ENCODE measurements around the gene ADGRG4. TPM values are rescaled to one million over a fixed set of nuclear protein-coding genes. Genes with fewer than 3 reads are reported as not detected.

Gene ADGRG4
- total and polyA plus RNA-seq, 3 experiments from 2014 or later, result not detected

DNA sequence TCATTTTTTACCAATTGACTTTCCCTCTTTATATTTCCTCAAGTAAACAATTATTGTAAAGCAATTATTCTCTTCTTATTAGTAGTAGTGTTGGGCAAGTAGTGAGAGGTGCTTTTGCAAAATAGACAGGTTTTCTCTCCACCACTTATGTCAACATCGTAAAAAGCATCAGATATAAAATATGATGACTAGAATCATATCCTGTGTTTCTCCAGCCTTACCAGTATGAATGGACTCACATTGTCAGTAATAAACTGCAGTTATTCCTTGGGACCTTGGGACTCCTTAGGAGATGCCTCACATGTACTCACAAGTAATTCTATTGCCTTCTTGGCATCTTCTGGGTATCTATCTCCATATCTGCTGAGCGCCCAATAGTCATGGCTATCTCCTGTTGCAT is 146.5 kb downstream of the ADGRG4 start:
- POLR2A ChIA-PET, result no interaction called here

DNA sequence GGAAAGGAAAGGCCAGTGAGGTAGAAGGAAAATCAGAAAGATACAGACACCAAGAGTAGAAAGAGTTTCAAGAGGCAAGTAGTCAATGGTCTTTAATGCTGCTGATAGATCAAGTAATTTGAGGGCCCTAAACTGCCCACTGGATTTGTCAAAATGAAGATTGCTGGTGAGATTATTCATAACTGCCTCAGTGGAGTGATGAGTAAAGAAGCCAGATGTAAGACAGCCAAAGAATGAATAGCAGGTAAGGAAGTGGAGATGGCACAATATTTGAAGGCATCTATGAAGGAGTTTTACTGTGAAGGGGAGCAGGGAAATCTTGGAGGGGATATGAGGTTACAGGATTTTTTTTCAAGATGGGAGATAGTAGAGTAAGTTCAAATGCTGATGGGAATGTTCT is 147.2 kb downstream of the ADGRG4 start:
- ChIA-PET POLR2A (no interaction called here), CTCF (no interaction called here)
- Mint-ChIP-seq H3K36me3 (no peaks in the 10 kb centered on the region), H3K4me1 (no peaks in the 10 kb centered on the region), H3K27ac (no peak overlapping the region), H3K9me3 (no peaks in the 10 kb centered on the region), H3K4me3 (no peak overlapping the region), H3K27me3 (peaks cover 6 to 10% of the 10 kb centered on the region in 2 donors)
- H3K36me3 ChIP-seq (ENCODE audit: insufficient read depth, low read length), result no peaks in the 10 kb centered on the region
- H3K27me3 ChIP-seq (ENCODE audit: insufficient read depth, low read length, poor library complexity, severe bottlenecking), result no peaks in the 10 kb centered on the region
- H3K27ac ChIP-seq (ENCODE audit: low read depth, low read length), result no peak overlapping the region
- no peaks in the 10 kb centered on the region for H3K4me1 ChIP-seq (ENCODE audit: insufficient read depth, low read length)
- H3K9me3 ChIP-seq (ENCODE audit: low read length), result no peaks in the 10 kb centered on the region
- no peak overlapping the region for H3K4me3 ChIP-seq (ENCODE audit: low read length)
- no peak for DNase-seq

More for the DNA sequence above, 146.5 kb downstream of the ADGRG4 start:
- Mint-ChIP-seq H3K9me3 (no peaks in the 10 kb centered on the region), H3K4me1 (no peaks in the 10 kb centered on the region), H3K36me3 (no peaks in the 10 kb centered on the region), H3K27me3 (peaks cover 6 to 10% of the 10 kb centered on the region in 2 donors), H3K27ac (no peak overlapping the region), H3K4me3 (no peak overlapping the region)
- no peaks in the 10 kb centered on the region for H3K4me1 ChIP-seq (ENCODE audit: insufficient read depth, low read length)
- no peak overlapping the region for H3K4me3 ChIP-seq (ENCODE audit: low read length)
- DNase-seq, result no peak
- H3K27ac ChIP-seq (ENCODE audit: low read depth, low read length), result no peak overlapping the region
- no peaks in the 10 kb centered on the region for H3K27me3 ChIP-seq (ENCODE audit: insufficient read depth, low read length, poor library complexity, severe bottlenecking)
- no peaks in the 10 kb centered on the region for H3K36me3 ChIP-seq (ENCODE audit: insufficient read depth, low read length)
- CTCF ChIA-PET, result no interaction called here
- H3K9me3 ChIP-seq (ENCODE audit: low read length), result no peaks in the 10 kb centered on the region

DNA sequence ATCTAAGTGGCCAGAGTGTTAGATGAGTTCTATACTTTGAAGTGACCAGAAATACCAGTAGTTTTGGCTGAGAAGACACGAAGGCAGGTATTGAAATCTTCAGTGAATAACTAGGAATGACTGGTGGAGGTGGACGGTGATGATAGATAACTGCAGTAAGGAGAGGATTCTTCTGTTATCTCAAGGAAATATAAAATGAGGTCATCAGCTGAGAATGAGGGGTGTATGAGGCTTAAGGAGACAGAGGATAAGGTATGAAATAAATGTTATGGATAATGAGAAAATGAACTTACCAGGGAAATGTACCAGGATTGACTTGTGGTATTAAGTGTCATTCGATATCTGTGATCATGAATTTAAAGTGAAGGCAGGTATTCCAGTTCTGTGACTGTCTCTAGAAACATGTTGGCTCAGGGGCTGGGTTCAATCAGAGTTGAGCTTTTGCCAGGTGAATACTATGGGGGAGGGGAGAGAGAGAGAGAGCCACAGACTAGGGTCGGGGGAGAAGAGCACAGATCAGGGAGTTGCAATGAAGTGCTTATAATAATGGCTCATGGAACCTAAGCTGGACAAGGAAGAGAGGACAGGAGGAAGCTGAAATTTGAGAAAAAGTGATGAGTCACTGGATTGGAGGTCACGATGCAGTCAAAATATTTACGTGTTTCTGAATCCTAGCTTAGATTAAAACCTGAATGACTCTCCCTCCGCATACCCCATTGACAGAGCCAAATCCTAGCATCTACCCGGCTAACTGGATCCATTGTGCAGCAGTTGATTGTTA is 149.5 kb downstream of the ADGRG4 start:
- ChIA-PET POLR2A (no interaction called here), CTCF (no interaction called here)
- Histone ChIP-seq H3K9me3 (ENCODE audit: low read length) (no peaks in the 10 kb centered on the region), H3K36me3 (ENCODE audit: insufficient read depth, low read length) (no peaks in the 10 kb centered on the region), H3K27me3 (ENCODE audit: insufficient read depth, low read length, poor library complexity, severe bottlenecking) (no peaks in the 10 kb centered on the region), H3K27ac (ENCODE audit: low read depth, low read length) (no peak overlapping the region), H3K4me3 (ENCODE audit: low read length) (no peak overlapping the region), H3K4me1 (ENCODE audit: insufficient read depth, low read length) (no peaks in the 10 kb centered on the region)
- H3K27ac Mint-ChIP-seq, result no peak overlapping the region
- no peaks in the 10 kb centered on the region for H3K9me3 Mint-ChIP-seq
- no peaks in the 10 kb centered on the region for H3K36me3 Mint-ChIP-seq
- no peak for DNase-seq
- no peaks in the 10 kb centered on the region for H3K4me1 Mint-ChIP-seq
- peaks cover 6 to 10% of the 10 kb centered on the region in 2 donors for H3K27me3 Mint-ChIP-seq
- H3K4me3 Mint-ChIP-seq, result no peak overlapping the region

DNA sequence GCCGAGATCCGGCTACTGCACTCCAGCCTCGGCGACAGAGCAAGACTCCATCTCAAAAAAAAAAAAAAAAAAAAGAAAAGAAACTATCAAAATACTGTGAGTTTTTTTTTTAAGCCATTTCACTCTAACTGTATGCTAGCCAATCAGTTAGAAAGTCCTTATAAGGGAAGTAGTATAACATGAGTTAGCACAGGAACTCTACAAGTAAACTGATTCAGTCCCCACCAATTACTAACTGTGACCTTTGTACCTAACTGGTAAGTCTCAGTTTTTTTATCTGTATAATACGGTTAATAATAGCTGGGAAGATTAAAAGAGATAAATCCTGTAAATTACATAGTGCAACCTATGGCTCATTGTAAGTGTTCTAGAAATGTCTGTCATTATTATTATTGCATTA is 151.9 kb downstream of the ADGRG4 start:
- Mint-ChIP-seq H3K27ac (no peak overlapping the region), H3K27me3 (peaks cover 0 to 3% of the 10 kb centered on the region in 2 donors), H3K9me3 (no peaks in the 10 kb centered on the region), H3K4me1 (no peaks in the 10 kb centered on the region), H3K36me3 (no peaks in the 10 kb centered on the region), H3K4me3 (no peak overlapping the region)
- ChIA-PET POLR2A (no interaction called here), CTCF (no interaction called here)
- DNase-seq, result no peak
- Histone ChIP-seq H3K36me3 (ENCODE audit: insufficient read depth, low read length) (no peaks in the 10 kb centered on the region), H3K27ac (ENCODE audit: low read depth, low read length) (no peak overlapping the region), H3K4me3 (ENCODE audit: low read length) (no peak overlapping the region), H3K27me3 (ENCODE audit: insufficient read depth, low read length, poor library complexity, severe bottlenecking) (no peaks in the 10 kb centered on the region), H3K9me3 (ENCODE audit: low read length) (no peaks in the 10 kb centered on the region), H3K4me1 (ENCODE audit: insufficient read depth, low read length) (no peaks in the 10 kb centered on the region)

DNA sequence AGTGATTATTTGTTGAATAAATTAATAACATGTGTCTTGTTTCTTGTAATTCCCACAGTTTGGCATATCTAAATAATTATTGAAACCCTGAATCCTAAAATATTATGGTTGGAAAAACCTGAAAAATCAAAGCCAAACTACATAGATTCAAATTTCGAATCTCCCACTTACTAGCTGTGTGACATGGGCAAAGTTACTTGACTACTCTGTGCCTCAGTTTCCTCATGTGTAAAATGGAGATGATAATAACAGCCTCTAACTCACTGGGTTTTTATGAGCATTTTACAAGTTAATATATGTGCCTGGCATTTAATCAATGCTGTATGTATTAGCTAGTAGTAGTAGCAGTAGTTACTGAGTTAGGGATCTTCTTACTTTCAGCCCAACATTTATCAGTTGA is 152.4 kb downstream of the ADGRG4 start:
- DNase-seq, result no peak
- Mint-ChIP-seq H3K27me3 (peaks cover 0 to 4% of the 10 kb centered on the region in 2 donors), H3K27ac (no peak overlapping the region), H3K4me3 (no peak overlapping the region), H3K36me3 (no peaks in the 10 kb centered on the region), H3K9me3 (no peaks in the 10 kb centered on the region), H3K4me1 (no peaks in the 10 kb centered on the region)
- Histone ChIP-seq H3K27me3 (ENCODE audit: insufficient read depth, low read length, poor library complexity, severe bottlenecking) (no peaks in the 10 kb centered on the region), H3K4me3 (ENCODE audit: low read length) (no peak overlapping the region), H3K4me1 (ENCODE audit: insufficient read depth, low read length) (no peaks in the 10 kb centered on the region), H3K36me3 (ENCODE audit: insufficient read depth, low read length) (no peaks in the 10 kb centered on the region), H3K27ac (ENCODE audit: low read depth, low read length) (no peak overlapping the region), H3K9me3 (ENCODE audit: low read length) (no peaks in the 10 kb centered on the region)
- ChIA-PET POLR2A (no interaction called here), CTCF (no interaction called here)

DNA sequence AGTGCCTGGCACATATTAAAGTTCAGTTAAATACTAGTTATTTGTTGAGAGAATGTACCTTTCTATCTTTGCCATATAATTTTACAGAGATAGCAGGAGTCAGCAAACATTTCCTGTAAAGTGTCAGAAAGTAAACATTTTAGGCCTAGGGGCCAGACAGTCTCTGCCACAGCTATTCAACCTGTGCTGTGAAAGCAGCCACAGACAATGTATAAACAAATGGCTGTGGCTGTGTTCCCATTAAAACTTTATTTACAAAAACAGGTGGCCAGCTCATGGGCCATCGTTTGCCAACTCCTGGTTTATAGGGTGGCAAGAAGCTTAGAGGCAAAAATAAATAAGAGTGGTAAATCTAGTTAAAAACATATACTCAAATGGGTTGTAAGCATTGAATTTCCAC is 153.0 kb downstream of the ADGRG4 start:
- Histone ChIP-seq H3K4me3 (ENCODE audit: low read length) (no peak overlapping the region), H3K36me3 (ENCODE audit: insufficient read depth, low read length) (no peaks in the 10 kb centered on the region), H3K4me1 (ENCODE audit: insufficient read depth, low read length) (no peaks in the 10 kb centered on the region), H3K9me3 (ENCODE audit: low read length) (no peaks in the 10 kb centered on the region), H3K27ac (ENCODE audit: low read depth, low read length) (no peak overlapping the region), H3K27me3 (ENCODE audit: insufficient read depth, low read length, poor library complexity, severe bottlenecking) (no peaks in the 10 kb centered on the region)
- Mint-ChIP-seq H3K4me1 (no peaks in the 10 kb centered on the region), H3K27me3 (peaks cover 0 to 4% of the 10 kb centered on the region in 2 donors), H3K36me3 (no peaks in the 10 kb centered on the region), H3K9me3 (no peaks in the 10 kb centered on the region), H3K4me3 (no peak overlapping the region), H3K27ac (no peak overlapping the region)
- ChIA-PET POLR2A (no interaction called here), CTCF (no interaction called here)
- no peak for DNase-seq

DNA sequence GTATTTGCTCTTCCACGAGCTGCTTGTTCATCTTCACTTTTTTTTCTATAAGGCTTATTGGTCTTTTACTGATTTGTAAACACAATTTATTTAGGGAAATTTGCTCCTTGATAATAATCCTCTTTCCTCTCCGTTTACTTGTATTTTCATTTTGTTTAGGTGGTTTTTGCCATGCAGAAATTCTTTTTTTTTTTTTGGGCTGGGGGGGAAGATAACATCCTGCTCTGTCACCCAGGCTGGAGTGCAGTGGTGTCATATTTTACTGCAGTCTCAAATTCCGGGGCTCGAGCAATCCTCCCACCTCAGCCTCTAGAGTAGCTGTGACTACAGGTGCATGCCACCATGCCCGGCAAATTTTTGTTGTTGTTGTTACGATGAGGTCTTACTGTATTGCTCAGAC is 155.4 kb downstream of the ADGRG4 start:
- Histone ChIP-seq H3K4me1 (ENCODE audit: insufficient read depth, low read length) (no peaks in the 10 kb centered on the region), H3K4me3 (ENCODE audit: low read length) (no peak overlapping the region), H3K27me3 (ENCODE audit: insufficient read depth, low read length, poor library complexity, severe bottlenecking) (no peaks in the 10 kb centered on the region), H3K9me3 (ENCODE audit: low read length) (no peaks in the 10 kb centered on the region), H3K27ac (ENCODE audit: low read depth, low read length) (no peak overlapping the region), H3K36me3 (ENCODE audit: insufficient read depth, low read length) (no peaks in the 10 kb centered on the region)
- no peaks in the 10 kb centered on the region for H3K9me3 Mint-ChIP-seq
- ChIA-PET POLR2A (no interaction called here), CTCF (no interaction called here)
- no peak overlapping the region for H3K27ac Mint-ChIP-seq
- no peak overlapping the region for H3K4me3 Mint-ChIP-seq
- no peaks in the 10 kb centered on the region for H3K4me1 Mint-ChIP-seq
- peaks cover 0 to 4% of the 10 kb centered on the region in 2 donors for H3K27me3 Mint-ChIP-seq
- DNase-seq, result no peak
- H3K36me3 Mint-ChIP-seq, result no peaks in the 10 kb centered on the region

DNA sequence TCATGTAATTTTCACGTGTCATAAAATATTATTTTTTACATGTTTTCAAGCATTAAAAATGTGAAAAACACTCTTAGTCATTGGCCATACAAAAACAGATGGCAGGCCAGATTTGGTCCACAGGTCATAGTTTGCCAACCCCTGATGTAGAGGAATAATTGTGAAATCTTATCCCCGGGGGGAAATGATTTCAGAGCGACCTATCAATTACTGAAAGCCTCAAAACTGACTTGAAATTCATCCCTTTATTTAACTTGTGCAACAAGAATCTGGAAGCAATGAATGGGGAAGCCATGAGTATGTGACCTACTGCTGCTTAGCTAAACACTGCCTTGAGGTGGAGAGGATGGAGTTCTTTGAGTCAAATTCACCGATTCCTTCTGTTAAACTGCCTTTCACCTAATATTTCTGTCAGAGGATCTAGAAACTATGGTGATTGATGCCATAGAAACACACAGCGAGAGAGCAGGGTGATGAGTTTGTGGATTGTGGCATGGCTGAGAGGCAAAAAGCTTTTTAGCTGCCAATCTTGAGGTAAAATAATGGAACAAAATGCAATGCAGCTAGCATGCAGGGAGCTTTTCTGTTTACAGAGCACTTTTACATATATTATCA is 156.6 kb downstream of the ADGRG4 start:
- Mint-ChIP-seq H3K27me3 (peaks cover 0 to 4% of the 10 kb centered on the region in 2 donors), H3K27ac (no peak overlapping the region), H3K9me3 (no peaks in the 10 kb centered on the region), H3K4me3 (no peak overlapping the region), H3K4me1 (no peaks in the 10 kb centered on the region), H3K36me3 (no peaks in the 10 kb centered on the region)
- H3K9me3 ChIP-seq (ENCODE audit: low read length), result no peaks in the 10 kb centered on the region
- no peak overlapping the region for H3K27ac ChIP-seq (ENCODE audit: low read depth, low read length)
- no peaks in the 10 kb centered on the region for H3K4me1 ChIP-seq (ENCODE audit: insufficient read depth, low read length)
- CTCF ChIA-PET, result no interaction called here
- no peaks in the 10 kb centered on the region for H3K27me3 ChIP-seq (ENCODE audit: insufficient read depth, low read length, poor library complexity, severe bottlenecking)
- no peak for DNase-seq
- POLR2A ChIA-PET, result no interaction called here
- no peaks in the 10 kb centered on the region for H3K36me3 ChIP-seq (ENCODE audit: insufficient read depth, low read length)
- no peak overlapping the region for H3K4me3 ChIP-seq (ENCODE audit: low read length)
